Adrenal gland (tissue), 5 donors: ENCODE data around the gene CYP26B1.

ENCODE experiments used
- POLR2A ChIP-seq, 2 donors: fragments of 450-650 bp; IDR thresholded peaks; one replicate each; pipeline ENCODE4 v1.6.1; 2017; ENCODE audit warnings: antibody characterized with exemption in 2 of 2, mild to moderate bottlenecking in 2 of 2, moderate library complexity in 1 of 2
- TF ChIP-seq, protein P1 (sequence below), 6 experiments: fragments of 450-650 bp in 4 of 6; fragments of 200-600 bp in 2 of 6; sonication (generic) in 1 of 6; IDR thresholded peaks; 1 replicate in 5 of 6; 2 replicates in 1 of 6; pipeline versions ENCODE4 v1.5.1 to v1.8.0; 2016 to 2021; ENCODE audit warnings: antibody characterized with exemption in 6 of 6, mild to moderate bottlenecking in 2 of 6, moderate library complexity in 1 of 6
- donor health status: DM: no; HTN: no; CAD: no.

GRCh38 chr2:72112401-72112800, 35.3 kb downstream of the CYP26B1 start:
- TF ChIP-seq, protein P1, sequence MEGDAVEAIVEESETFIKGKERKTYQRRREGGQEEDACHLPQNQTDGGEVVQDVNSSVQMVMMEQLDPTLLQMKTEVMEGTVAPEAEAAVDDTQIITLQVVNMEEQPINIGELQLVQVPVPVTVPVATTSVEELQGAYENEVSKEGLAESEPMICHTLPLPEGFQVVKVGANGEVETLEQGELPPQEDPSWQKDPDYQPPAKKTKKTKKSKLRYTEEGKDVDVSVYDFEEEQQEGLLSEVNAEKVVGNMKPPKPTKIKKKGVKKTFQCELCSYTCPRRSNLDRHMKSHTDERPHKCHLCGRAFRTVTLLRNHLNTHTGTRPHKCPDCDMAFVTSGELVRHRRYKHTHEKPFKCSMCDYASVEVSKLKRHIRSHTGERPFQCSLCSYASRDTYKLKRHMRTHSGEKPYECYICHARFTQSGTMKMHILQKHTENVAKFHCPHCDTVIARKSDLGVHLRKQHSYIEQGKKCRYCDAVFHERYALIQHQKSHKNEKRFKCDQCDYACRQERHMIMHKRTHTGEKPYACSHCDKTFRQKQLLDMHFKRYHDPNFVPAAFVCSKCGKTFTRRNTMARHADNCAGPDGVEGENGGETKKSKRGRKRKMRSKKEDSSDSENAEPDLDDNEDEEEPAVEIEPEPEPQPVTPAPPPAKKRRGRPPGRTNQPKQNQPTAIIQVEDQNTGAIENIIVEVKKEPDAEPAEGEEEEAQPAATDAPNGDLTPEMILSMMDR (IDR thresholded peaks at IDR 0.05): no peak
- no peak for TF ChIP-seq POLR2A (IDR thresholded peaks at IDR 0.05)
